Amniotic epithelial cell (primary cell): ENCODE data around the gene JUN.
A peak's percentile ranks its signal among the peaks of the same experiment; 100 is the strongest.
"Not testable (repeated sequence)": the region's sequence is repeated elsewhere in the genome, so short reads cannot be mapped to it uniquely, and the experiment has no call there.

Source experiments
- DNase-seq: peaks from one replicate; pipeline ENCODE4 v3.0.0-alpha.2; 2010; ENCODE audit warnings: low read depth

Gene JUN

DNA sequence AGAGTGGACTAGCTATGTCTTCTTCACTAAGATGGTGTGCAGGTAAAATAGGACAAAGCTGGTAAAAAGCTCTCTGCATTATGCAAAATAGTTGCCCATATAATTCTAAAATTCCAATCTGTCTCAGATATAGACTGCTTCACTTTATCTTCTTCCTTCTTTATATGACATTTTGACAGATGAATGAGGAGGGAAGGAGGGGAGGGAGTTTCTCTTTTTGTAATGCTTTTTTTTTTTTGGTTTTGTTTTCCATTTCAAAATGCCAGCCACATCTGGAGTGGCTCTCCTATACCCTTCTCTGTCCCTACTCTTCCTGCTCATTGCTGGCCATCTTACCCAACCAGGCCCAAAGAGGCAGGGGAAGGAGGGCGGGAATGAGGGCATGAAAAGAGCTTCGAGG lies 24.2 kb upstream of the JUN start:
- no peak for DNase-seq

- DNase-seq: no peak
Observed at GRCh38 chr1:58805716-58806571, 22.1 kb upstream of the JUN start.

- DNase-seq: no peak
Observed at GRCh38 chr1:58804853-58805565, 21.2 kb upstream of the JUN start.

DNA sequence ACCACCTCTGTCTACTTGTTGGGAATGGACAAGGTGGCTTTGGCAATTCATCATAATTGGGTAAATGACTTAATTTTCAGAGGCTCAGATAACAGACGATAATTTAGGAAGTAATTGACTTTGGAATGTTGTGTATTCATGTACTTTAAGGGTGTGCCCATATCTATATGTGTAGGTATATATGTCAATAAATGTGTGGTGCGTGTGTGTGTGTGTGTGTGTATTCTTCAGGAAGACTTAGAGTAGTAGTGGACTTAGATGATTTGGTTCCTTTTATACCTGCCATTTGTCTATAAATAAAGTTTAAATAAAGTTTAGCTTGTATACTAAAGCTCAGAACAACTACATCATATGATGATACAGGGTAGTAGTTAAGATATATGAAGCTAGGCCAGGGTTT lies 20.0 kb upstream of the JUN start:
- no peak for DNase-seq

- no peak for DNase-seq
Observed at GRCh38 chr1:58802640-58803399, 19.0 kb upstream of the JUN start.

GRCh38 chr1:58801286-58801685 lies 17.4 kb upstream of the JUN start:
- DNase-seq: not testable (repeated sequence)

DNA sequence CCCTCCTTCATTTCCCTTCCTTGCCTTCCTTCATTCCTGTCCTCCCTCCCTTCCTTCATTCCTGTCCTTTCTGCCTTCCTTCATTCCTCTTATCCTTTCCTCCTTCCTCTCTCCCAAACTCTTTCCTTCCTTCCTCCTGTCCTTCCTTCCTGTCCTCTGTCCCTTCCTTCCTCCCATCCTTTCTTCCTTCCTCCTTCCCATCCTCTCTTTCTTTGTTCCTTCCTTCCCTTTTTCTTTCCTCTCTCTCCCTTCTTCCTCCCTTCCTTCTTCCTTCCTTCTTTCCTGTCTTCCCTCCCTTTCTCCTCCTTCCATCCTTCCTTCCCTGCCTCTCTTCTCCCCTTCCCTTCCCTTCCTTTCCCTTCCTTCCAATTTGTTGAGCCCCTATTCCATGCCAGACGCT lies 15.8 kb upstream of the JUN start:
- DNase-seq: no peak

- DNase-seq: no peak
Observed at GRCh38 chr1:58798910-58799442, 15.1 kb upstream of the JUN start.

GRCh38 chr1:58796416-58796815 lies 12.6 kb upstream of the JUN start:
- no peak for DNase-seq

DNA sequence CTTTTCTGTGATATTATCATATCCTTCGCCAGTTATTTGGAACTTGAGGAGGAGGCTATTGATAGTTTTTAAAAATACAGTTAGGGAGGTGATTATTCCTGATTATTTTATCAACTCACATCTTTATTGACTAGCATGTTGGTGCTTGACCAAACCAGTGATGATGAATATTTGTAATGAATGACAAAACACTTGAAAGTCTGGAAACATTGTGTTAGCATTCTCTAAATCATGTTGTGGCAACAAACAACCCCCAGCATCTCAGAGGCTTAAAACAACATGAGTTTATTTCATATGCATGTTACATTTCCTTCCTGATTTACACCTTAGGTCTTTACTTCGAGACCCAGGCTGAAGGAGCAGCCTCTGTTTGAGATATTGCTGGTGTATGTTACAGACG lies 10.7 kb upstream of the JUN start:
- DNase-seq: no peak

GRCh38 chr1:58792846-58793245 lies 9.0 kb upstream of the JUN start:
- no peak for DNase-seq

DNA sequence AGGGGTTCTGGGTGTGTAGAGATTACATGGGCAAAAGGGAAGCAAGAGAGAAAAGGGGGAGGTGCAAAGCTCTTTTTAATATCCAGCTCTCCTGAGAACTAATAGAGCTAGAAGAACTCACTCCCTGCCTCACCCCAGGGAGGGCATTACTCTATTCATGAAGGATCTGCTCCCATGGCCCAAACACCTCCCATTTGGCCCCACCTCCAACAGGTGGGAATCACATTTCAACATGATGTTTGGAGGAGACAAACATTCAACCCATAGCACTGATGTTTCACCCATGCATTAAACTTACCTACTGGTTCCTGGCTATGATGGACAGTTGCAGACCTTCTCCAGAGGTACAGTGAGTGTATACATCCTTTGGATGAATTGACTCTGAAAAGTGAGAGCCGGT lies 7.3 kb upstream of the JUN start:
- DNase-seq: no peak

GRCh38 chr1:58789996-58790660 lies 6.3 kb upstream of the JUN start:
- DNase-seq: no peak

DNA sequence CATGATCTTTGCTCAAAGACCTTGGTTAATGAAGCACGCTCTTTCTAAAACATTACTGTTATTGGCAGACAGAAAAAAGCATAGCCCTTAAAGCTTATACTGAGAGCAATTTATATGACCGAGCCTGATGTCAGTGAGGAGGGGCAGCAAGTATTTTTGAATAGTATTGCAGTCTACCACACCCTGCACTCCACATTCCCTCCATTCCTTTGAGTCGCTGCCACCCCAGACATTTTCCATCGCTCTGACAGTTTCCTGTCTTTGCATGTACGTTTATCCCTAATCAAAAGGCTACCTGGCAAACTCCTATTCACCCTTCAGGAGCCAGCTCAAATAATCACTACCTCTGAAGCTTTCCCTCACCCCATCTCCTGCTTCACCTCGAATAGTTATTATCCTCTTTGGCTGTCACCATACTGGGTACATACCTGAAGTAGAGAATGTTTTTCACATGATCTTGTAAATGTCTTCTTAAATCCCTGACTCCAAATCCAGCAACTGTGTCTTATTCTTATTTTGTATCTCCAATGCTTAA lies 5.5 kb upstream of the JUN start:
- DNase-seq: no peak

DNA sequence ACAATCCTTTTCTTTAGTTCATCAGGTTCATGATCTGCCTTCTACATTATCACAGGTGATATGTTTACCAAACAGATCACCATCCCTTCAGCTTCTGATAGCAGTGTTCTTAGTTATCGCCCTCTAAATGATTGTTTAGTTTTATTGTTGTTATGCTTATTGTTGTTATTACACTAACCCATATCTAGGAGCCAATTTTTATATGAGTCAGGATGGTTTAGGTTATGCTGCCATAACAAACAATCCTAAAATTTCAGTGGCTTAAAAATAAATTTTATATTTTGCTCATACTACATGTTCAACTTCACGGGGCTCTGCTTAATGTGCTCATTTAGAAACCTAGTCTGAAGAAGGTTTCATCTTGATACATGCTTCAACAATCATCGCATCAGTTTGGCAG lies 4.4 kb upstream of the JUN start:
- no peak for DNase-seq

DNA sequence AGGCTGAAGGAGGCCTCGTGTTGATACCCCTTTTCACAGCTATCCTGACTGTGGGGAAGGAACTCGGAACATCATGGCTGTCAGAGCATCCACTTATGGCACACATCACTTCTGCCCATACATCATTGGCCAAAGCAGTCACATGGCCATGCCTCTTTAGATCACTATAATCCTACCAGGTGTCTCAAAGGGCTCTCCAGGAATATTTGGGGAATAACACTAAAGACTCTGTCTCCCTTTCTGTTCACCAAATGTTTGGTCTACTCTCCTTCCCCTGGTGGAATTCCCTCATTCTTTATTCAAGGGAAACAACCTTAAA lies 3.0 kb upstream of the JUN start:
- DNase-seq: no peak

- DNase-seq: peak; percentile 87
Observed at GRCh38 chr1:58786184-58786926, 2.5 kb upstream of the JUN start.

- DNase-seq: peak; percentile 76
Observed at GRCh38 chr1:58785442-58786058, 1.7 kb upstream of the JUN start.

- peak; percentile 93 for DNase-seq
Observed at GRCh38 chr1:58784758-58785441, 1.1 kb upstream of the JUN start.
